GM12878 (cell line): Measurements from ENCODE around the gene DLEC1. TPM values are rescaled to one million over a fixed set of nuclear protein-coding genes. Genes with fewer than 3 reads are reported as not detected.
"Not testable (repeated sequence)": the region's sequence is repeated elsewhere in the genome, so short reads cannot be mapped to it uniquely, and the experiment has no call there.

Experiments
- ATAC-seq: fragments of 200-7000 bp; cut with Tn5 transposase; 3 replicates; pipeline ENCODE4 v1.9.1; 2020; ENCODE audit warnings: mild to moderate bottlenecking, moderate library complexity
- BruUV-seq: library from RNA; stranded (reverse); fragments of 400-500 nt; replicated peaks from 2 replicates; lab custom pipeline; 2021; lab: Mats Ljungman, UMichigan
- CTCF ChIA-PET: fragments of 300-600 bp; sonication (Branson Sonifier 250); formaldehyde crosslinking; extraction: SDS; loops from one replicate; lab custom pipeline; 2021; ENCODE audit warnings: inconsistent platforms; lab: Yijun Ruan, JAX
- POLR2A ChIA-PET: fragments of 350-600 bp; formaldehyde crosslinking; extraction: SDS; loops from one replicate; lab custom pipeline; 2021; ENCODE audit warnings: inconsistent platforms; lab: Charles Lee
- RAD21 ChIA-PET: fragments of 300-600 bp; sonication (Branson Sonifier 250); formaldehyde crosslinking; loops from one replicate; lab custom pipeline; 2023; ENCODE audit warnings: antibody characterized with exemption; ENCODE audit not compliant: unreplicated experiment; lab: Charles Lee
- SMC1A ChIA-PET: fragments of 300-600 bp; sonication (Branson Sonifier 250); formaldehyde crosslinking; loops from one replicate; lab custom pipeline; 2023; ENCODE audit not compliant: unreplicated experiment, uncharacterized antibody; lab: Charles Lee
- DNase-seq: peaks from one replicate; pipeline ENCODE4 v3.0.0-alpha.2; 2011; ENCODE audit warnings: low read depth, low spot score
- FAIRE-seq: peaks from 3 replicates; lab custom pipeline; 2011; peaks lifted over from hg19 to GRCh38; lab: Jason Lieb, UNC
- H2AFZ ChIP-seq: 2 replicates; pipeline ENCODE4 v1.6.0; 2011; ENCODE audit warnings: low read depth, low read length, control low read depth; ENCODE audit not compliant: control insufficient read depth
- H3K27ac ChIP-seq: 2 replicates; pipeline ENCODE4 v1.5.1; 2011; ENCODE audit warnings: control low read depth; ENCODE audit not compliant: control insufficient read depth, insufficient read depth
- H3K27me3 ChIP-seq, 2 experiments: replicated peaks in 1 of 2; 2 replicates each; pipeline versions ENCODE4 v1.6.0 to v1.6.1; 2011; ENCODE audit warnings: low read length in 1 of 2; ENCODE audit not compliant: control insufficient read depth in 2 of 2, insufficient read depth in 2 of 2
- H3K36me3 ChIP-seq, 2 experiments: 2 replicates each; pipeline ENCODE4 v1.5.1; 2011; ENCODE audit warnings: low read length in 1 of 2; ENCODE audit not compliant: control insufficient read depth in 2 of 2, insufficient read depth in 2 of 2
- H3K4me1 ChIP-seq: 2 replicates; pipeline ENCODE4 v1.6.1; 2011; ENCODE audit warnings: mild to moderate bottlenecking, low read length, moderate library complexity, mixed read lengths; ENCODE audit not compliant: control insufficient read depth, insufficient read depth
- H3K4me2 ChIP-seq: 2 replicates; pipeline ENCODE4 v1.6.0; 2011; ENCODE audit warnings: control low read depth; ENCODE audit not compliant: control insufficient read depth, insufficient read depth
- H3K4me3 ChIP-seq: fragments of 200-600 bp; sonication (generic); 2 replicates; pipeline ENCODE4 v1.5.1; 2016
- H3K79me2 ChIP-seq: 2 replicates; pipeline ENCODE4 v1.6.0; 2011; ENCODE audit warnings: low read length; ENCODE audit not compliant: control insufficient read depth, insufficient read depth
- H3K9ac ChIP-seq: 2 replicates; pipeline ENCODE4 v1.8.0; 2011; ENCODE audit warnings: low read length, control low read depth, mixed read lengths; ENCODE audit not compliant: control insufficient read depth, insufficient read depth
- H3K9me3 ChIP-seq: replicated peaks from 3 replicates; pipeline ENCODE4 v1.5.1; 2011; ENCODE audit warnings: mild to moderate bottlenecking, low read length; ENCODE audit not compliant: control insufficient read depth, insufficient read depth
- H4K20me1 ChIP-seq: 2 replicates; pipeline ENCODE4 v1.6.0; 2011; ENCODE audit not compliant: control insufficient read depth, insufficient read depth
- CTCF ChIP-seq, 3 experiments: IDR thresholded peaks in 2 of 3; conservative IDR thresholded peaks in 1 of 3; 2 replicates each; pipeline ENCODE4 v1.5.1; 2011; ENCODE audit warnings: low read depth in 3 of 3, low read length in 3 of 3, mild to moderate bottlenecking in 3 of 3, control low read depth in 2 of 3, moderate library complexity in 2 of 3, inconsistent platforms in 1 of 3, mixed read lengths in 1 of 3; ENCODE audit not compliant: control insufficient read depth in 2 of 3, insufficient read depth in 1 of 3; ENCODE audit errors: extremely low read depth in 1 of 3
- GABPA ChIP-seq: IDR thresholded peaks from 2 replicates; pipeline ENCODE4 v1.6.1; 2014; ENCODE audit warnings: antibody characterized with exemption, low read depth, mild to moderate bottlenecking, inconsistent platforms
- ZZZ3 ChIP-seq: IDR thresholded peaks from 2 replicates; pipeline ENCODE4 v1.6.1; 2011; ENCODE audit warnings: low read depth; ENCODE audit not compliant: control insufficient read depth, insufficient read length
- WGBS: methylation state at CpG from one replicate; pipeline ENCODE4 v1.1.6; 2016; ENCODE audit warnings: low lambda C conversion rate; ENCODE audit not compliant: insufficient replicate concordance, insufficient coverage; ENCODE audit errors: missing lambda C conversion rate; 5-methylcytosine and 5-hydroxymethylcytosine counted together
- in situ Hi-C: fragments of 300-500 bp; cut with MboI; formaldehyde crosslinking; loops from 9 replicates; pipeline ENCODE4 v1.14.3; 2018; ENCODE audit warnings: mixed read lengths
- intact Hi-C: fragments of 100-400 bp; cut with micrococcal nuclease; formaldehyde crosslinking; loops from one replicate; pipeline ENCODE4 v1.14.2; 2022; ENCODE audit not compliant: unreplicated experiment
- polyA plus RNA-seq, 11 experiments: library from polyadenylated mRNA; depleted of rRNA in 4 of 11; unstranded in 6 of 11; stranded (reverse) in 5 of 11; fragments of >200 nt; fragmentation: Nextera tagmentation in 4 of 11; fragmentation: Illumina TruSeq in 1 of 11; extraction: Ambion mirVana in 4 of 11; extraction: Trizol in 1 of 11; gene quantifications; 1 replicate in 1 of 11; 2 replicates in 10 of 11; pipeline versions ENCODE4 v1.2.1 to v1.2.3, GENCODE V29; 2011 to 2016; ENCODE audit warnings: inconsistent platforms in 2 of 11, missing spikeins in 2 of 11, low read depth in 1 of 11
- total RNA-seq, 4 experiments: library from RNA; depleted of rRNA in 3 of 4; stranded (reverse); fragments of >200 nt in 3 of 4; fragmentation: Illumina TruSeq in 1 of 4; extraction: Trizol in 1 of 4; gene quantifications; 2 replicates each; pipeline versions ENCODE4 v1.2.1 to v1.2.3, GENCODE V29; 2013 to 2021

DLEC1 gene
- total and polyA plus RNA-seq, 10 of the 15 experiments (the other 5 are each of a cell fraction or from before 2014, with no cell fraction given) = 0.03 to 0.29 (median 0.07) TPM; not detected in 3

GRCh38 chr3:38070013-38070412 is 31.0 kb downstream of the DLEC1 start:
- H3K9ac ChIP-seq = no peak overlapping the region
- no peak for ATAC-seq
- no peaks in the 10 kb centered on the region for H3K79me2 ChIP-seq
- H3K4me2 ChIP-seq = no peak overlapping the region
- no peak overlapping the region for H2AFZ ChIP-seq
- no peaks in the 10 kb centered on the region for H3K36me3 ChIP-seq
- FAIRE-seq = no peak
- POLR2A ChIA-PET = no interaction called here
- intact Hi-C loops = no loop called here
- no peak for TF ChIP-seq GABPA
- no peak for TF ChIP-seq ZZZ3
- TF ChIP-seq CTCF (IDR thresholded peaks at IDR 0.05 in 2 of 3, conservative IDR thresholded peaks at IDR 0.05 in 1 of 3; ENCODE audit: control insufficient read depth in 2 of 3, extremely low read depth in 1 of 3, insufficient read depth in 1 of 3, low read depth in 3 of 3, low read length in 3 of 3) = no peak
- CTCF ChIA-PET = interaction anchor here (1.1 kb wide), 1 partner anchor 66 kb away, joined by 3 read pairs; no protein-coding TSS in a partner anchor
- H3K27ac ChIP-seq = no peak overlapping the region
- in situ Hi-C loops = no loop called here
- BruUV-seq = no TSS peak
- H3K27me3 ChIP-seq = no peaks in the 10 kb centered on the region
- no peaks in the 10 kb centered on the region for H3K4me1 ChIP-seq
- H4K20me1 ChIP-seq = no peaks in the 10 kb centered on the region
- no peak for DNase-seq
- no peak overlapping the region for H3K4me3 ChIP-seq
- SMC1A ChIA-PET = interaction anchor here (0.7 kb wide), 1 partner anchor 1361 kb away, joined by 3 read pairs; no protein-coding TSS in a partner anchor
- WGBS = 61% methylated on average over 2 of the region's 2 CpGs
- RAD21 ChIA-PET = no interaction called here
- no peaks in the 10 kb centered on the region for H3K9me3 ChIP-seq

GRCh38 chr3:38077073-38077472 is 38.1 kb downstream of the DLEC1 start:
- H3K27me3 ChIP-seq, SMC1A ChIA-PET, H3K27ac ChIP-seq, H3K9me3 ChIP-seq, in situ Hi-C loops, H3K9ac ChIP-seq, RAD21 ChIA-PET, FAIRE-seq, H3K79me2 ChIP-seq, H3K4me3 ChIP-seq, POLR2A ChIA-PET, DNase-seq, ATAC-seq, BruUV-seq, H3K36me3 ChIP-seq, H4K20me1 ChIP-seq, H3K4me1 ChIP-seq, H2AFZ ChIP-seq, H3K4me2 ChIP-seq, CTCF ChIA-PET, intact Hi-C loops: not testable (repeated sequence)
- 0% methylated on average over 1 of the region's 3 CpGs for WGBS

GRCh38 chr3:38082296-38082695 is 43.3 kb downstream of the DLEC1 start:
- intact Hi-C loops, H4K20me1 ChIP-seq, in situ Hi-C loops, FAIRE-seq, H3K36me3 ChIP-seq, DNase-seq, H3K9ac ChIP-seq, H3K9me3 ChIP-seq, ATAC-seq, RAD21 ChIA-PET, H2AFZ ChIP-seq, H3K4me1 ChIP-seq, H3K27ac ChIP-seq, POLR2A ChIA-PET, H3K79me2 ChIP-seq, H3K27me3 ChIP-seq, BruUV-seq, H3K4me2 ChIP-seq, SMC1A ChIA-PET, CTCF ChIA-PET, H3K4me3 ChIP-seq: not testable (repeated sequence)
- WGBS = 81% methylated on average over 14 of the region's 16 CpGs
